T-helper 1 cell treated with Interleukin-12 subunit alpha and Interleukin-12 subunit beta and Interleukin-4 antibody, amounts not matched to agents 30 μg/mL and 1 μg/mL, for 36 hours (primary cell): Measurements from ENCODE around the gene SNTA1.
"Not testable (repeated sequence)": the region's sequence is repeated elsewhere in the genome, so short reads cannot be mapped to it uniquely, and the experiment has no call there.

Source experiments
- H3K27ac Mint-ChIP-seq: one replicate; pipeline ENCODE4 v1.8.0; 2021; ENCODE audit warnings: mild to moderate bottlenecking, mixed read lengths
- H3K27me3 Mint-ChIP-seq: one replicate; pipeline ENCODE4 v1.8.0; 2021; ENCODE audit warnings: low read depth, mixed read lengths
- H3K36me3 Mint-ChIP-seq: one replicate; pipeline ENCODE4 v1.8.0; 2021; ENCODE audit warnings: low read depth, mixed read lengths
- H3K4me1 Mint-ChIP-seq: one replicate; pipeline ENCODE4 v1.8.0; 2021; ENCODE audit warnings: low read depth, mixed read lengths
- H3K4me3 Mint-ChIP-seq: one replicate; pipeline ENCODE4 v1.8.0; 2021; ENCODE audit warnings: mild to moderate bottlenecking, moderate library complexity, mixed read lengths
- H3K9me3 Mint-ChIP-seq: one replicate; pipeline ENCODE4 v1.8.0; 2021; ENCODE audit warnings: mixed read lengths

SNTA1 gene

GRCh38 chr20:33443512-33444239 is at the start of gene SNTA1:
Gene SNTA1 (minus strand): TSS chr20:33443763. CDS start chr20:33443620, 143 bp downstream.
- Mint-ChIP-seq H3K4me1 (peaks cover 18% of the 10 kb centered on the region), H3K27me3 (peaks cover 27% of the 10 kb centered on the region), H3K27ac (peak within 1 kb of the TSS; percentile 84), H3K9me3 (no peaks in the 10 kb centered on the region), H3K36me3 (no peaks in the 10 kb centered on the region), H3K4me3 (peak within 1 kb of the TSS; percentile 91)

GRCh38 chr20:33490934-33491656 is 47.5 kb upstream of the SNTA1 start:
- peak overlapping the region; percentile 69 for H3K27ac Mint-ChIP-seq
- H3K36me3 Mint-ChIP-seq, result no peaks in the 10 kb centered on the region
- no peaks in the 10 kb centered on the region for H3K9me3 Mint-ChIP-seq
- peaks cover 6% of the 10 kb centered on the region for H3K4me1 Mint-ChIP-seq
- peak overlapping the region; percentile 87 for H3K4me3 Mint-ChIP-seq
- H3K27me3 Mint-ChIP-seq, result no peaks in the 10 kb centered on the region

GRCh38 chr20:33490023-33490933 is 46.7 kb upstream of the SNTA1 start, which contains the start of gene CBFA2T2:
Gene CBFA2T2 (plus strand): TSS chr20:33490096. CDS start chr20:33490268, 172 bp downstream.
- Mint-ChIP-seq H3K36me3 (no peaks in the 10 kb centered on the region), H3K9me3 (no peaks in the 10 kb centered on the region), H3K27ac (peak within 1 kb of the TSS; percentile 80), H3K27me3 (no peaks in the 10 kb centered on the region), H3K4me3 (peak within 1 kb of the TSS; percentile 87), H3K4me1 (peaks cover 6% of the 10 kb centered on the region)

GRCh38 chr20:33489495-33490022 is 46.0 kb upstream of the SNTA1 start:
- H3K27me3 Mint-ChIP-seq, result no peaks in the 10 kb centered on the region
- no peaks in the 10 kb centered on the region for H3K36me3 Mint-ChIP-seq
- H3K9me3 Mint-ChIP-seq, result no peaks in the 10 kb centered on the region
- H3K27ac Mint-ChIP-seq, result peak overlapping the region; percentile 80
- peaks cover 6% of the 10 kb centered on the region for H3K4me1 Mint-ChIP-seq
- peak overlapping the region; percentile 87 for H3K4me3 Mint-ChIP-seq

- H3K27me3 Mint-ChIP-seq, H3K27ac Mint-ChIP-seq: not testable (repeated sequence)
Observed at GRCh38 chr20:33488661-33489494, 45.3 kb upstream of the SNTA1 start.

GRCh38 chr20:33488201-33488600 is 44.6 kb upstream of the SNTA1 start:
- H3K4me3 Mint-ChIP-seq, result no peak overlapping the region
- H3K36me3 Mint-ChIP-seq, result no peaks in the 10 kb centered on the region
- H3K27me3 Mint-ChIP-seq, result no peaks in the 10 kb centered on the region
- H3K27ac Mint-ChIP-seq, result no peak overlapping the region
- peaks cover 6% of the 10 kb centered on the region for H3K4me1 Mint-ChIP-seq
- H3K9me3 Mint-ChIP-seq, result no peaks in the 10 kb centered on the region

More at GRCh38 chr20:33488661-33489494, 45.3 kb upstream of the SNTA1 start:
- H3K4me1 Mint-ChIP-seq, H3K36me3 Mint-ChIP-seq, H3K4me3 Mint-ChIP-seq, H3K9me3 Mint-ChIP-seq: not testable (repeated sequence)

GRCh38 chr20:33483186-33483585 is 39.6 kb upstream of the SNTA1 start:
- not testable (repeated sequence) for H3K27me3 Mint-ChIP-seq, H3K36me3 Mint-ChIP-seq, H3K27ac Mint-ChIP-seq, H3K4me3 Mint-ChIP-seq, H3K9me3 Mint-ChIP-seq, H3K4me1 Mint-ChIP-seq

GRCh38 chr20:33482581-33482980 is 39.0 kb upstream of the SNTA1 start:
- Mint-ChIP-seq H3K4me3 (no peak overlapping the region), H3K27me3 (no peaks in the 10 kb centered on the region), H3K27ac (no peak overlapping the region)

GRCh38 chr20:33481431-33481941 is 37.9 kb upstream of the SNTA1 start:
- Mint-ChIP-seq H3K27me3 (no peaks in the 10 kb centered on the region), H3K36me3 (no peaks in the 10 kb centered on the region), H3K4me3 (no peak overlapping the region), H3K9me3 (no peaks in the 10 kb centered on the region), H3K4me1 (no peaks in the 10 kb centered on the region), H3K27ac (no peak overlapping the region)

More at GRCh38 chr20:33482581-33482980, 39.0 kb upstream of the SNTA1 start:
- no peaks in the 10 kb centered on the region for H3K9me3 Mint-ChIP-seq
- H3K36me3 Mint-ChIP-seq, result no peaks in the 10 kb centered on the region
- no peaks in the 10 kb centered on the region for H3K4me1 Mint-ChIP-seq

GRCh38 chr20:33480048-33480447 is 36.5 kb upstream of the SNTA1 start:
- Mint-ChIP-seq H3K4me3 (no peak overlapping the region), H3K4me1 (no peaks in the 10 kb centered on the region), H3K36me3 (no peaks in the 10 kb centered on the region), H3K27me3 (no peaks in the 10 kb centered on the region), H3K27ac (no peak overlapping the region), H3K9me3 (no peaks in the 10 kb centered on the region)

GRCh38 chr20:33477386-33478234 is 34.0 kb upstream of the SNTA1 start:
- no peak overlapping the region for H3K27ac Mint-ChIP-seq
- no peaks in the 10 kb centered on the region for H3K36me3 Mint-ChIP-seq
- H3K9me3 Mint-ChIP-seq, result no peaks in the 10 kb centered on the region
- H3K4me3 Mint-ChIP-seq, result no peak overlapping the region
- no peaks in the 10 kb centered on the region for H3K4me1 Mint-ChIP-seq
- H3K27me3 Mint-ChIP-seq, result peaks cover 6% of the 10 kb centered on the region

- Mint-ChIP-seq H3K27ac (no peak overlapping the region), H3K36me3 (no peaks in the 10 kb centered on the region), H3K4me1 (no peaks in the 10 kb centered on the region), H3K4me3 (no peak overlapping the region), H3K27me3 (peaks cover 6% of the 10 kb centered on the region), H3K9me3 (no peaks in the 10 kb centered on the region)
Observed at GRCh38 chr20:33475381-33476152, 32.0 kb upstream of the SNTA1 start.
